H1 (cell line): ENCODE measurements around the gene GFOD1.

Experiments
- BACH1 ChIP-seq: IDR thresholded peaks from 2 replicates; pipeline ENCODE4 v1.6.1; 2012; ENCODE audit warnings: low read length, improper control_type of control experiment
- CTCF ChIP-seq, 3 experiments: IDR thresholded peaks; 1 replicate in 2 of 3; 2 replicates in 1 of 3; pipeline versions ENCODE4 v1.5.1 to v1.6.1; 2011; ENCODE audit warnings: low read length in 3 of 3, mild to moderate bottlenecking in 3 of 3, inconsistent platforms in 2 of 3, low read depth in 1 of 3, moderate library complexity in 1 of 3; ENCODE audit not compliant: insufficient read depth in 1 of 3; ENCODE audit errors: control extremely low read depth in 1 of 3
- EGR1 ChIP-seq: IDR thresholded peaks from 2 replicates; pipeline ENCODE4 v1.6.1; 2011; ENCODE audit warnings: low read depth, low read length, borderline replicate concordance
- EZH2 ChIP-seq: fragments of 200-600 bp; sonication (generic); IDR thresholded peaks from 2 replicates; pipeline ENCODE4 v1.7.1; 2012; ENCODE audit warnings: low read depth, mild to moderate bottlenecking, moderate library complexity, low read length, inconsistent platforms; ENCODE audit not compliant: severe bottlenecking
- FOSL1 ChIP-seq: IDR thresholded peaks from 2 replicates; pipeline ENCODE4 v1.6.1; 2011; ENCODE audit warnings: mild to moderate bottlenecking, low read depth, low read length, moderate library complexity; ENCODE audit not compliant: insufficient read depth
- POLR2A ChIP-seq, 2 experiments: IDR thresholded peaks; 1 replicate in 1 of 2; 2 replicates in 1 of 2; pipeline ENCODE4 v1.6.1; 2011; ENCODE audit warnings: low read depth in 2 of 2, low read length in 2 of 2, mild to moderate bottlenecking in 2 of 2; ENCODE audit errors: control extremely low read depth in 1 of 2
- RAD21 ChIP-seq, 2 experiments: IDR thresholded peaks in 1 of 2; conservative IDR thresholded peaks in 1 of 2; 2 replicates each; pipeline ENCODE4 v1.6.1; 2011; ENCODE audit warnings: low read depth in 2 of 2, low read length in 2 of 2, improper control_type of control experiment in 1 of 2, inconsistent platforms in 1 of 2, mild to moderate bottlenecking in 1 of 2, moderate library complexity in 1 of 2
- SIN3A ChIP-seq, 2 experiments: IDR thresholded peaks in 1 of 2; conservative IDR thresholded peaks in 1 of 2; 2 replicates each; pipeline ENCODE4 v1.6.1; 2011 to 2012; ENCODE audit warnings: low read length in 2 of 2, improper control_type of control experiment in 1 of 2, low read depth in 1 of 2, mild to moderate bottlenecking in 1 of 2
- SIRT6 ChIP-seq: IDR thresholded peaks from one replicate; pipeline ENCODE4 v1.7.1; 2012; ENCODE audit warnings: low read length, inconsistent platforms
- USF2 ChIP-seq: IDR thresholded peaks from 2 replicates; pipeline ENCODE4 v1.6.1; 2011; ENCODE audit warnings: low read length, improper control_type of control experiment

GRCh38 chr6:13488015-13488895 is 855 bp upstream of the GFOD1 start:
- no peak for TF ChIP-seq EZH2
- no peak for TF ChIP-seq BACH1
- TF ChIP-seq USF2 = no peak
- no peak for TF ChIP-seq CTCF (IDR thresholded peaks at IDR 0.05; ENCODE audit: control extremely low read depth in 1 of 3, insufficient read depth in 1 of 3, low read depth in 1 of 3, low read length in 3 of 3)
- TF ChIP-seq SIRT6 = no peak
- TF ChIP-seq FOSL1 = no peak
- TF ChIP-seq RAD21 (IDR thresholded peaks at IDR 0.05 in 1 of 2, conservative IDR thresholded peaks at IDR 0.05 in 1 of 2; ENCODE audit: low read depth in 2 of 2, low read length in 2 of 2) = no peak
- no peak for TF ChIP-seq EGR1
- 0 out of 4 replicates have a peak, but pooled peaks of 1 of the 2 experiments have one; percentile 40 for TF ChIP-seq SIN3A (conservative IDR thresholded peaks at IDR 0.05 in 1 of 2, IDR thresholded peaks at IDR 0.05 in 1 of 2; ENCODE audit: low read depth in 1 of 2, low read length in 2 of 2)
- 0 out of 3 replicates have a peak, but pooled peaks of 1 of the 2 experiments have one; percentile 11 for TF ChIP-seq POLR2A (IDR thresholded peaks at IDR 0.05; ENCODE audit: control extremely low read depth in 1 of 2, low read depth in 2 of 2, low read length in 2 of 2)
